ENCODE measurements around the gene FIG4.

DNA sequence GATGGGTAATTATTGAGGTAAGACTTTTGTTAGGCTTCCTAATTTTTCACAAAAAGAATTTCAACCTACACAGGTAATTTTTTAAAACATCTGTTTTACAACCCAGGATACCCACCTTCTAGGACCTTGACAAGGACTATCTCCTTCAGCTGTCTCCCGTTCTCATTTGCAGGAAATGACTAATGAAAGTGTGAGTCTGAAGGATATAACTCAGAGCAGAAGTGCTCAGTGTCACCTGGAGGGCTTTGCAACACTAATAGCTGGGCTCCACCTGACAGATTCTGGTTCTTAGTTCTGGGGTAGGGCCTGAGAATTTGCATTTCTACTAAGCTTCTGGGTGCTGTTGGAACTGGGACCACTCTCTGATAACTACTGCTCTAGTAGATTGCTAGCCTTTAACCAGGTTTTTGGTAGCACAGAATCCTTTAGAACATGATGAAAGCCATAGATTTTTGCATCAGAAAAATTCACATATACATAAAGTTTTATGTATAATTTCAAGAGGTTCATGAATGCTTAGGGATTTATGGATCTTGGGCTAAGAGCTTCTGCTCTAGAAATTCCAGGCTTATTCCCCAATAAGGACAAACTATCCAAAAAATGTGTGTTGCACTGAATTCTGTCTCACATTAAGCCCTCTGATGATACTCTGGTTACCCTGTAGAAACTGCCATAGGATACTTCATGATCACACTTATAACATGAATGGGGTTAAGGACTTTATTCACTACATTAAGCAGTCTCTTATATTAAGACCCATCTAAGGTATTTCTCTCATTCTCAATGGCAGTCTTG is 30.4 kb upstream of the FIG4 start:
- TF ChIP-seq RCOR1 (IDR thresholded peaks at IDR 0.05; ENCODE audit: insufficient replicate concordance, low read length) (no peak), CTCF (conservative IDR thresholded peaks at IDR 0.05; ENCODE audit: low read depth, low read length) (no peak), POLR2A (IDR thresholded peaks at IDR 0.05; ENCODE audit: low read depth, low read length) (no peak), CHD1 (IDR thresholded peaks at IDR 0.05; ENCODE audit: low read depth, low read length) (no peak), MAZ (IDR thresholded peaks at IDR 0.05; ENCODE audit: borderline replicate concordance, low read depth, low read length) (no peak), MXI1 (IDR thresholded peaks at IDR 0.05; ENCODE audit: borderline replicate concordance, low read depth, low read length) (no peak), CEBPB (IDR thresholded peaks at IDR 0.05; ENCODE audit: low read depth, low read length) (no peak), NFE2L2 (IDR thresholded peaks at IDR 0.05; ENCODE audit: low read depth, low read length) (no peak), MAFK (IDR thresholded peaks at IDR 0.05; ENCODE audit: low read depth, low read length) (no peak), RFX5 (IDR thresholded peaks at IDR 0.05; ENCODE audit: low read depth, low read length) (no peak), USF2 (IDR thresholded peaks at IDR 0.05; ENCODE audit: low read depth, low read length) (no peak), RAD21 (IDR thresholded peaks at IDR 0.05; ENCODE audit: low read length) (no peak)
